ENCODE results near the gene DEDD2. TPM values are rescaled to one million over a fixed set of nuclear protein-coding genes. Genes with fewer than 3 reads are reported as not detected.

DEDD2 gene
- total RNA-seq, 1 donor from 2014 or later = 21.4 TPM

- Histone ChIP-seq H3K27ac (ENCODE audit: low read depth, low read length) (peak overlapping the region; percentile 94), H3K36me3 (ENCODE audit: control insufficient read depth in 3 of 3, insufficient read depth in 3 of 3, low read length in 3 of 3) (peaks cover 0 to 9% (median 4%) of the 10 kb centered on the region in 3 donors), H3K4me3 (ENCODE audit: low read length in 3 of 3) (peak overlapping the region; percentile 67 to 78 (median 68)), H3K4me1 (ENCODE audit: control insufficient read depth in 3 of 3, insufficient read depth in 3 of 3, low read length in 3 of 3) (peaks cover 32 to 46% (median 40%) of the 10 kb centered on the region in 3 donors), H3K9me3 (ENCODE audit: control insufficient read depth in 3 of 3, low read length in 3 of 3) (no peaks in the 10 kb centered on the region), H3K27me3 (ENCODE audit: control insufficient read depth in 3 of 3, insufficient read depth in 3 of 3, low read length in 3 of 3) (peaks cover 0 to 42% (median 27%) of the 10 kb centered on the region in 3 donors), H3K9ac (ENCODE audit: low read depth in 1 of 3, low read length in 3 of 3) (peak overlapping the region; percentile 79 to 90 (median 79))
Observed at GRCh38 chr19:42254089-42254849, 36.8 kb upstream of the DEDD2 start.

- Histone ChIP-seq H3K4me3 (ENCODE audit: low read length in 3 of 3) (peak overlapping the region; percentile 68 to 82 (median 78)), H3K27me3 (ENCODE audit: control insufficient read depth in 3 of 3, insufficient read depth in 3 of 3, low read length in 3 of 3) (peaks cover 0 to 42% (median 27%) of the 10 kb centered on the region in 3 donors), H3K27ac (ENCODE audit: low read depth, low read length) (peak overlapping the region; percentile 94), H3K9ac (ENCODE audit: low read depth in 1 of 3, low read length in 3 of 3) (peak overlapping the region; percentile 71 to 77 (median 77)), H3K4me1 (ENCODE audit: control insufficient read depth in 3 of 3, insufficient read depth in 3 of 3, low read length in 3 of 3) (peaks cover 32 to 46% (median 40%) of the 10 kb centered on the region in 3 donors), H3K9me3 (ENCODE audit: control insufficient read depth in 3 of 3, low read length in 3 of 3) (no peaks in the 10 kb centered on the region), H3K36me3 (ENCODE audit: control insufficient read depth in 3 of 3, insufficient read depth in 3 of 3, low read length in 3 of 3) (peaks cover 0 to 9% (median 4%) of the 10 kb centered on the region in 3 donors)
Observed at GRCh38 chr19:42253245-42254088, 36.0 kb upstream of the DEDD2 start.

GRCh38 chr19:42252365-42253244 lies 35.1 kb upstream of the DEDD2 start:
- no peaks in the 10 kb centered on the region for H3K9me3 ChIP-seq (ENCODE audit: control insufficient read depth in 3 of 3, low read length in 3 of 3)
- H3K4me3 ChIP-seq (ENCODE audit: low read length in 3 of 3) = peak overlapping the region; percentile 59 to 82 (median 73)
- H3K27ac ChIP-seq (ENCODE audit: low read depth, low read length) = peak overlapping the region; percentile 76
- peaks cover 0 to 9% (median 4%) of the 10 kb centered on the region in 3 donors for H3K36me3 ChIP-seq (ENCODE audit: control insufficient read depth in 3 of 3, insufficient read depth in 3 of 3, low read length in 3 of 3)
- H3K4me1 ChIP-seq (ENCODE audit: control insufficient read depth in 3 of 3, insufficient read depth in 3 of 3, low read length in 3 of 3) = peaks cover 32 to 46% (median 40%) of the 10 kb centered on the region in 3 donors
- H3K9ac ChIP-seq (ENCODE audit: low read depth in 1 of 3, low read length in 3 of 3) = peak overlapping the region; percentile 71 to 77 (median 77)
- H3K27me3 ChIP-seq (ENCODE audit: control insufficient read depth in 3 of 3, insufficient read depth in 3 of 3, low read length in 3 of 3) = peaks cover 0 to 42% (median 27%) of the 10 kb centered on the region in 3 donors

- Histone ChIP-seq H3K9ac (ENCODE audit: low read depth in 1 of 3, low read length in 3 of 3) (peak overlapping the region in 1 of 3 donors; percentile 66), H3K4me3 (ENCODE audit: low read length in 3 of 3) (peak overlapping the region in 2 of 3 donors; percentile 10 to 13), H3K9me3 (ENCODE audit: control insufficient read depth in 3 of 3, low read length in 3 of 3) (no peaks in the 10 kb centered on the region), H3K4me1 (ENCODE audit: control insufficient read depth in 3 of 3, insufficient read depth in 3 of 3, low read length in 3 of 3) (peaks cover 36 to 50% (median 43%) of the 10 kb centered on the region in 3 donors), H3K36me3 (ENCODE audit: control insufficient read depth in 3 of 3, insufficient read depth in 3 of 3, low read length in 3 of 3) (peaks cover 0 to 9% (median 4%) of the 10 kb centered on the region in 3 donors), H3K27me3 (ENCODE audit: control insufficient read depth in 3 of 3, insufficient read depth in 3 of 3, low read length in 3 of 3) (peaks cover 0 to 38% (median 25%) of the 10 kb centered on the region in 3 donors), H3K27ac (ENCODE audit: low read depth, low read length) (peak overlapping the region; percentile 36)
Observed at GRCh38 chr19:42251572-42252358, 34.3 kb upstream of the DEDD2 start.

- peak overlapping the region; percentile 64 for H3K27ac ChIP-seq (ENCODE audit: low read depth, low read length)
- H3K4me3 ChIP-seq (ENCODE audit: low read length in 3 of 3) = peak overlapping the region in 2 of 3 donors; percentile 6 to 35
- H3K9me3 ChIP-seq (ENCODE audit: control insufficient read depth in 3 of 3, low read length in 3 of 3) = no peaks in the 10 kb centered on the region
- H3K4me1 ChIP-seq (ENCODE audit: control insufficient read depth in 3 of 3, insufficient read depth in 3 of 3, low read length in 3 of 3) = peaks cover 43 to 54% (median 51%) of the 10 kb centered on the region in 3 donors
- peak overlapping the region in 2 of 3 donors; percentile 50 to 54 for H3K9ac ChIP-seq (ENCODE audit: low read depth in 1 of 3, low read length in 3 of 3)
- H3K27me3 ChIP-seq (ENCODE audit: control insufficient read depth in 3 of 3, insufficient read depth in 3 of 3, low read length in 3 of 3) = peaks cover 0 to 32% (median 19%) of the 10 kb centered on the region in 3 donors
- peaks cover 0 to 9% (median 4%) of the 10 kb centered on the region in 3 donors for H3K36me3 ChIP-seq (ENCODE audit: control insufficient read depth in 3 of 3, insufficient read depth in 3 of 3, low read length in 3 of 3)
Observed at GRCh38 chr19:42250666-42251531, 33.4 kb upstream of the DEDD2 start.

- Histone ChIP-seq H3K9me3 (ENCODE audit: control insufficient read depth in 3 of 3, low read length in 3 of 3) (no peaks in the 10 kb centered on the region), H3K27me3 (ENCODE audit: control insufficient read depth in 3 of 3, insufficient read depth in 3 of 3, low read length in 3 of 3) (peaks cover 0 to 27% (median 17%) of the 10 kb centered on the region in 3 donors), H3K4me3 (ENCODE audit: low read length in 3 of 3) (peak overlapping the region in 2 of 3 donors; percentile 22 to 35), H3K9ac (ENCODE audit: low read depth in 1 of 3, low read length in 3 of 3) (peak overlapping the region in 2 of 3 donors; percentile 50 to 54), H3K4me1 (ENCODE audit: control insufficient read depth in 3 of 3, insufficient read depth in 3 of 3, low read length in 3 of 3) (peaks cover 47 to 53% (median 52%) of the 10 kb centered on the region in 3 donors), H3K36me3 (ENCODE audit: control insufficient read depth in 3 of 3, insufficient read depth in 3 of 3, low read length in 3 of 3) (peaks cover 0 to 9% (median 4%) of the 10 kb centered on the region in 3 donors), H3K27ac (ENCODE audit: low read depth, low read length) (peak overlapping the region; percentile 64)
Observed at GRCh38 chr19:42250183-42250665, 32.7 kb upstream of the DEDD2 start.

- peak overlapping the region in 2 of 3 donors; percentile 35 to 38 for H3K9ac ChIP-seq (ENCODE audit: low read depth in 1 of 3, low read length in 3 of 3)
- H3K27ac ChIP-seq (ENCODE audit: low read depth, low read length) = peak overlapping the region; percentile 64
- no peaks in the 10 kb centered on the region for H3K9me3 ChIP-seq (ENCODE audit: control insufficient read depth in 3 of 3, low read length in 3 of 3)
- peaks cover 0 to 27% (median 17%) of the 10 kb centered on the region in 3 donors for H3K27me3 ChIP-seq (ENCODE audit: control insufficient read depth in 3 of 3, insufficient read depth in 3 of 3, low read length in 3 of 3)
- H3K36me3 ChIP-seq (ENCODE audit: control insufficient read depth in 3 of 3, insufficient read depth in 3 of 3, low read length in 3 of 3) = peaks cover 0 to 9% (median 4%) of the 10 kb centered on the region in 3 donors
- peak overlapping the region in 1 of 3 donors; percentile 22 for H3K4me3 ChIP-seq (ENCODE audit: low read length in 3 of 3)
- H3K4me1 ChIP-seq (ENCODE audit: control insufficient read depth in 3 of 3, insufficient read depth in 3 of 3, low read length in 3 of 3) = peaks cover 51 to 57% (median 56%) of the 10 kb centered on the region in 3 donors
Observed at GRCh38 chr19:42249769-42250168, 32.3 kb upstream of the DEDD2 start.

All from skeletal muscle tissue (tissue), 4 donors.